Stimulated activated CD8-positive, alpha-beta memory T cell treated with anti-CD3 and anti-CD28 coated beads, Interleukin-15, amount 100 ng/mL, for 48 hours (primary cell): Measurements from ENCODE around the gene SAMMSON.

Experiments
- DNase-seq, 2 donors: peaks; one replicate each; pipeline ENCODE4 v3.0.0-alpha.2; 2020; ENCODE audit warnings: low read depth in 2 of 2

Gene SAMMSON

GRCh38 chr3:69999140-70000027 is at the start of gene SAMMSON:
SAMMSON (plus strand) TSS chr3:69999733.
- DNase-seq, result no peak

DNA sequence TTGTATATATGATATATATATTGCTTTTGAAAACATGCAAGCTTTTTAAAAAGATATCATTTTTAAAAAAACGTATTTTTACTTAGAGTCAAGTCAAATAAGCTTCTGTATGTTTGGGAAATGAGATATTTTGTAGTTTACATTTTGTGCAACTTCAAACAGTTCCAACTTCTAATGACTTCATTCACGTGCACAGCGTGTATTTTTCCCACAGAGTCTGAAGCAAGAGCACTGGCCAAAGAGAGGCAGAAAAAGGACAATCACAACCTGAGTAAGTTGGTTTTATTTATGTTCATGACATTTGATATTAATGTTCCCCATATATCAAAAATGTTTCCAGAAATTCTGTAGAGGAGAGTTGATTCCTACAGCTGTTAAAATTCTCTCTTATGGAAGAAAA is 47.9 kb upstream of the SAMMSON start:
- no peak for DNase-seq

DNA sequence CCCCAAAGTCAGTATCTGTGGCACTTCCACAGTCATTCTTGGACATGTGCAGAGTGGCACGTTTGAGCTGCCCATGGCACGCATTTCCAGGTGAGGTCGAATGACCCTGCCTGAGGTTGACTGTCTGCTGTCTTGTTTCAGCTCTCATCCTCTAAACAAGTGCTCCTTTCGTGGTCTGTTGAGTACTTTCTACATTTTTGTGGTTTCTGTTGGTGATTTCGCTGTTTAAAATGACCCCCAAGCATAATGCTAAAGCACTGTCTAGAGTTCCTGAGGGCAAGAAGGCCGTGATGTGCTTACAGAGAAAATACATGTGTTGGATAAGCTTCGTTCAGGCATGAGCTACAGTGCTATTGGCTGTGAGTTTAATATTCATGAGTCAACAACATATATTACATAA is 40.0 kb upstream of the SAMMSON start:
- DNase-seq, result no peak

DNA sequence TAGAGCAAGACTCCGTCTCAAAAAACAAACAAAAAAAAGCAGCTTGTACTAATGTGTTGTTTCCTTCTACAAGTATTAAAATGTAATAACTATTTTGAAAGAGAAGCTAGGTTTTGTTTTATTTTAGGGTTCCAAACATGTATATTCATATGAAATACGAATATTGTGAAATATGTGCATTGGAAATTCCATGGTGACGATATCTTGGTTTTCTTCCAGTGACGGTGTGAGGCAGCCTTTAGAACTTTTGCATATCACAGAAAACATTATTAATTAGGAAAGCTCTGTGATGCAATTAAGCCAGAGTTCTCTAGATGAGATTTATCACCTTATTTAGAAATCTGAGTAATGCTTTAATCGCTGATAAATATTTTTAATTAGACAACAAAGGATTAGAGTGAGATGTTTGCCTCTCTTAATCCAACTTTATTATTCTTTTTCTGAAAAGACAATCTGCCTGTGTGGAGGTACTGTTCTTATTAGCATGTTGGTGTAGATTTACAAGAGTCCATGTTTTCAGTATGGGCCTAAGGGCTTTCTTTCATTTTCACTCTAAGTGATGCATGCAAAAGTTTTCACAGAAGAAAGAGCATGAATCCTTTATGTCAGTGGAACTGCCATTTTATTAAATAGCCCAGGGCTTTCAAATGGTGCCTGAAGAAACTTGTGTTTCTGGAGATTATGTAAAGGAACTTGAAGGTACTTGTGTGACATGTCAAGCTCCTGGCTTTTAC is 37.7 kb upstream of the SAMMSON start:
- no peak for DNase-seq

DNA sequence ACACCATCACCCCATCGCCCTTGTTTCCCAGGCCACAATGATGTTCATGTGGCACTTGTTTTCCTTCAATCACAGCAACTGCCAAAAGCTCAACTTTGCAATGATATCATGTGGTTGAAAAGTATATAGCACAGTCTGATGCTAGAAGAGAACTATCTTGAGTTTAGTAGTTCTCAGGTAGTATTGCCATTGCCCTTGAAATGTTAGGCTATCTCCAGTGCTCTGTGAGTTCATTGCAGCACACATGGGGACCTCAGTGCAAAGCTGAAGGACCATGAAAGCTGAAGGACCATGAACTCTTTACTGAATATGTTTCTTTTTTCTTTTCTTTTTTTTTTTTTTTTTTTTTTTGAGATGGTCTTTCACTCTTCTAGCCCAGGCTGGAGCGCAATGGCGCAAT is 35.9 kb upstream of the SAMMSON start:
- DNase-seq, result no peak

GRCh38 chr3:69967156-69967555 is 32.4 kb upstream of the SAMMSON start:
- DNase-seq, result no peak

DNA sequence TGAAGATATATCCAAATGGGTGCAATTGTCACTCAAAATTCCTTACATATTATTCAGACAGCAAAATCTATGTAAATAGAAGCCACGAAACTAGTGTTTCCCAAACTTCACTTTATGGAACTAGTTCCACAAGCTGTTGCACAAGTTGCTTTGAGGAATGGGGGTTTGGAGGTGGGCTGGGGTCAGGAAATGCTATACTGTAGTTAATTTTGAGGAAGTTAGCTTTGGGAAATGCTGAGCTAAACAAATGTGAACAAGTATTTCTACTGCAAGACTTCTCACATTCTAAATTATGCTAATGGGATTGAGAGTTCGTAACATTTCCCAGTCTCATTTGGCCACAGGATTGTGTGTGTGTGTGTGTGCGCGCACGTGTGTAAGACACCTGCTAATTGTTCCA is 28.7 kb upstream of the SAMMSON start:
- no peak for DNase-seq

GRCh38 chr3:69972672-69973071 is 26.9 kb upstream of the SAMMSON start:
- no peak for DNase-seq

GRCh38 chr3:69976021-69976420 is 23.5 kb upstream of the SAMMSON start:
- DNase-seq, result no peak

DNA sequence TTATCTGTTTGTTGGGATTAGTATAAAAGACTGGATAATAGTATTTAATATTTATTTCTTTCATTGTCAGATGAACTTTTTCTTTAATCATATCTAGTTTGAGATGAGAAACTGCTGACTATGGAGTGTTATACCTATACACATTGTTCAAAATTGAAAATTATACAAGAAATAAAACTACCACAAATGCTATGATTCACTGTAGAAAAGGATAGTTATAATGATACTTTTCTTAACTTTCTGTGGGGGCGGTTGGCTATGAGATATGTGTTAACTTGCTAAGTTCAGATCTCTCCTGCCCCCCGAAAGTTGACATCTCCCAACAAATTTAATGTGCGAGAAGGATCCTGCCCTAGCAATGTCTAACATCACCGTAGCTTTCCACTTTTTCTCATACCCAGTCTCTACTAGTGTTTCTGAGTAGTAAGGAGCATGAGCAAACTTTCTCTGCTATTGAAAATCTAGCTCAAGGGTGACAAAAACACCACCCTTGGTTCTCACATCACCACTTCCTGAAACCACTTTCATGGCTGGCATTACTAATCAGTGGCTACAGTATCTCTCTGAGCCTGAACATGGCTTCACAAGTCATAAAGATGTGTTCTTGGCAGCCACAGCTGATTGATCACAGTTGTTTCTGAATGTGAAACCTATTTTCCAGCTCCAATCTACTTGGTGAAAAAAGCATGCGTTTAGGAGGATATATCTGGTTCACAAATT is 15.8 kb upstream of the SAMMSON start:
- peak; percentile 1 for DNase-seq

- DNase-seq, result no peak
These were observed 14.3 kb upstream of the SAMMSON start for GRCh38 chr3:69985266-69985665.

DNA sequence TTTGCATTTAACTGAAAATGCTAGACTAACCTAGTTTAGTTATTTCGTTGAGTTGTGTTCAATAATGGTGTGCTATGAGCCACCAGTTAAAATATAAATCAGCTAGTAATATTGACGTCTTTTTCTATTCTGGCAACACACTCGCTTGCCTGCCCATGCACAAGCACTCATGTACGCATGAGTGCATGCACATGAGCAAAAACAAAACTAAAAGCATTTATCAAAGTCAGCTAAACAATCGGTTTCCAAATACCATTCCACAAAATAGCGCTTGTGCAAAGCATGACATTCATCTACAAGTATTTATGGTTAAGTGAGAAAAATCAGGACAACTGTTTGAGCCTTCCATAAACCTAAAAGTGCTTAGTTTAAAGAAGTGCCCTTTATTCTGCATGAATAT is 13.1 kb upstream of the SAMMSON start:
- no peak for DNase-seq

GRCh38 chr3:69987833-69988232 is 11.7 kb upstream of the SAMMSON start:
- no peak for DNase-seq

DNA sequence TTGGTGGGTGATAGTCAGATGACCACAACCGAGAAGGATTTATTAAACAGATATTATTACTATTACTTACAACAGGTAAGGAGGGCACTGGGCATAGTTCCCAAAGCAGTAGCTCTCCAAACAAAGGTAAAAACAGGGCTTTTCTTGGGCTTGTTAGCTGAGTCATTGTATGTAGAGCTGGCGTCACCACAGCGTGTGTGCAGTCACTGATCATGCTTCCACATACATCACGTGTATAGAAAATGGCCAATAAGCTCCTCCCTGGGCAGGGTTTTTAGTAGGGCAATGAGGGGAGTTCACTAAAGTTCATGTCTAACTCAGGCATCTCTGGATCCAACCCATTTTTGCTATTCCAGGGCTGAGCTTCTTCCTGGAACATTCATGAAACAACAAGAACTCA is 5.8 kb upstream of the SAMMSON start:
- DNase-seq, result no peak

- DNase-seq, result no peak
These were observed 4.6 kb upstream of the SAMMSON start for GRCh38 chr3:69994919-69995318.

DNA sequence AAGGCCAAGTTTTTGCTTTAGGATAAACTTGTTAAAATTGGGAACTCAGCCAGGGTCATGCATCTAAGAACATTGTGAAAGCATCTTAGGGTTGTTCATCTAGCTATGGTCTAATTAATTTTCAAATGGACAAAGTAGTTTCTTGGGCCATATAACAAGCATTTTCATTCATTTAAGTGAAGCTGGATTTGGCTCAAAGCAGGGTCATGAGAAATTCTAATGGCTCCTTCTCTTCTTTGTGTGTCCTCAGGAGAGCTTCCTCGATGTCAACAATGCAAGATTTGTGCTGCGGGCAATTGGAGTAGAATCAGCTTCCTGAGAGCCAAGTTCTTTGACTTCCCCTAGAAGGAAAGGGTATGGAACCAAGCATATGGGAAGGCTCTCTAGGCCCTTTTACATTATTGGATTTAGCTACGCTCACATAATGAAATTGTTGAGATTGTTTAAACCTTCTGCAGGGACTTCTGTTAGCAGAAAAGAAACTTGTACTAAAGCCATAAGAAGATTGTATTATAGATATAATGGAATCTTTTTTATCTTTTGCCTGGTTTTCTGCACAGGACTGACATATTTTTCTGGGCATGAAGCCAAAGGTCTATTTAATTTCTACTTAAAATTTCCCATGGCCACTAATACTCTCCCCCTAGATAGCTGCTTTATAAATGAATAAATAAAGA is 1.8 kb upstream of the SAMMSON start:
- DNase-seq, result no peak

DNA sequence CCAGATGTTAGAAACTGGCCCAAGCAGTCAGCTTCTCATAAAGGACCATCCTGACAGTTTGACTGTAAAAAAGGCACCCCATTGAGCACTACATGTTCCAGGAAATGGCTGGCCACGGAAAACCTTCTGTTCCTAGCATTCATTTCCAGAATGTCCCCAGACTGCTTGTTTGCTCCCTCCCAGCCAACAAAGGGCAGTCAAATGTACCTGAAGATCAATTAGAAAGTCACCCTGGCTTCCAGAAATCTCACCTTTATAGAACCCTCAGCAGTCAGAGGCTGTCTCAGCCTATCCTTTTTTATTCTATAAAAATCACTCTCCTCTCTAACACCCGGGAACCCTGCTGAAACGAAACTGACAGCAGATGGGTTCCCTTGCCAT is 784 bp upstream of the SAMMSON start:
- DNase-seq, result no peak

DNA sequence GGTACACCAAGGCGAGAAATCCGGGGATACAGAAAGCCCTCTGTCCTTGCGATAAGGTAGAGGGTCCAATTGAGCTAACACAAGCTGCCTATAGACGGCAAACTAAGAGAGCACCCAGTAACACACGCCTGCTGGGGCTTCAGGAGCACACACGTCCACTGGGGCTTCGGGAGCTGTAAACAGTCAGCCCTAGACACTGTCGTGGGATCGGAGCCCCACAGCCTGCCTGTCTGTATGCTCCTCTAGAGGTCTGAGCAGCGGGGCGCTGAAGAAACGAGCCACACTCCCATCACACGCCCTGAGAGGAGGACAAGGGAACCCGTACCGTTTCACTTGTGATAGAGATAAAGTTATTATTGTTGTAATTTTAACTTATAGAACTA is 486 bp downstream of the SAMMSON start:
- DNase-seq, result no peak

- no peak for DNase-seq
These were observed 1.1 kb downstream of the SAMMSON start for GRCh38 chr3:70000563-70001081.

DNA sequence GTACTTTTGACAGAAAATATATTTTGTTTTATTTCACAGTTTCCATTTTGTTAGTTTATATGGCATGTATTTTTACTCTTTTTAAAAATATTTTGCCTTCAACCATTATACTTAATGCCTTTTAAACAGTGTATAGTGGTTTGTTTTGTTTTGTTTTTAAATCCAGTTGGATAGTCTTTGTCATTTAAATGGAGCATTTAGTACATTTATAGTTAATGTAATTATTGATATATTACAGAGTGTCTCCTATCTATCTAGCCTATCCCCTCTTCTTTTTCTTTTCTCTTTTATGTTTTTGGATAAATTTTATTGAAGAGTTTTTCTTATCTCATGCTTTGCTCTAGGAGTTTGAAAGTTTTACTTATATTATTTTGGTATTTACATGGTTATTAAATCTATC is 3.6 kb downstream of the SAMMSON start:
- DNase-seq, result no peak

GRCh38 chr3:70006089-70006488 is 6.6 kb downstream of the SAMMSON start:
- DNase-seq, result no peak

GRCh38 chr3:70010346-70010745 is 10.8 kb downstream of the SAMMSON start:
- DNase-seq, result no peak
